ENCODE measurements around the gene ACACA.

The ACACA gene

GRCh38 chr17:37123941-37124820, 282.5 kb downstream of the ACACA start:
- no peak for DNase-seq

GRCh38 chr17:37123386-37123785, 283.2 kb downstream of the ACACA start:
- no peak for DNase-seq

GRCh38 chr17:37121616-37122015, 285.0 kb downstream of the ACACA start:
- DNase-seq, result no peak

GRCh38 chr17:37118366-37119137, 288.1 kb downstream of the ACACA start:
- DNase-seq, result no peak

- no peak for DNase-seq
These were observed 289.1 kb downstream of the ACACA start for GRCh38 chr17:37117373-37118142.

- no peak for DNase-seq
These were observed 289.9 kb downstream of the ACACA start for GRCh38 chr17:37116671-37117185.

- no peak for DNase-seq
These were observed 295.3 kb downstream of the ACACA start for GRCh38 chr17:37111329-37111728.

GRCh38 chr17:37110746-37111145, 295.9 kb downstream of the ACACA start:
- DNase-seq, result no peak

- no peak for DNase-seq
These were observed 296.6 kb downstream of the ACACA start for GRCh38 chr17:37109731-37110710.

- no peak for DNase-seq
These were observed 297.5 kb downstream of the ACACA start for GRCh38 chr17:37109106-37109505.

GRCh38 chr17:37107406-37108083, 299.1 kb downstream of the ACACA start:
- no peak for DNase-seq

GRCh38 chr17:37106049-37106448, 300.6 kb downstream of the ACACA start:
- DNase-seq, result no peak

- no peak for DNase-seq
These were observed 303.4 kb downstream of the ACACA start for GRCh38 chr17:37103231-37103630.

- DNase-seq, result no peak
These were observed 305.3 kb downstream of the ACACA start for GRCh38 chr17:37101306-37101705.

- DNase-seq, result no peak
These were observed 306.4 kb downstream of the ACACA start for GRCh38 chr17:37100231-37100630.

- DNase-seq, result no peak
These were observed 307.5 kb downstream of the ACACA start for GRCh38 chr17:37098910-37099664.

- DNase-seq, result no peak
These were observed 308.5 kb downstream of the ACACA start for GRCh38 chr17:37098152-37098551.

GRCh38 chr17:37097154-37097553, 309.5 kb downstream of the ACACA start:
- no peak for DNase-seq

GRCh38 chr17:37096071-37096470, 310.6 kb downstream of the ACACA start:
- DNase-seq, result no peak

- no peak for DNase-seq
These were observed 312.2 kb downstream of the ACACA start for GRCh38 chr17:37094391-37094790.

Measured in stimulated activated CD4-positive, alpha-beta T cell treated with anti-CD3 and anti-CD28 coated beads, Interleukin-2, amount 100 ng/mL, for 48 hours (primary cell).